ENCODE measurements around the gene BRMS1.

Gene BRMS1

DNA sequence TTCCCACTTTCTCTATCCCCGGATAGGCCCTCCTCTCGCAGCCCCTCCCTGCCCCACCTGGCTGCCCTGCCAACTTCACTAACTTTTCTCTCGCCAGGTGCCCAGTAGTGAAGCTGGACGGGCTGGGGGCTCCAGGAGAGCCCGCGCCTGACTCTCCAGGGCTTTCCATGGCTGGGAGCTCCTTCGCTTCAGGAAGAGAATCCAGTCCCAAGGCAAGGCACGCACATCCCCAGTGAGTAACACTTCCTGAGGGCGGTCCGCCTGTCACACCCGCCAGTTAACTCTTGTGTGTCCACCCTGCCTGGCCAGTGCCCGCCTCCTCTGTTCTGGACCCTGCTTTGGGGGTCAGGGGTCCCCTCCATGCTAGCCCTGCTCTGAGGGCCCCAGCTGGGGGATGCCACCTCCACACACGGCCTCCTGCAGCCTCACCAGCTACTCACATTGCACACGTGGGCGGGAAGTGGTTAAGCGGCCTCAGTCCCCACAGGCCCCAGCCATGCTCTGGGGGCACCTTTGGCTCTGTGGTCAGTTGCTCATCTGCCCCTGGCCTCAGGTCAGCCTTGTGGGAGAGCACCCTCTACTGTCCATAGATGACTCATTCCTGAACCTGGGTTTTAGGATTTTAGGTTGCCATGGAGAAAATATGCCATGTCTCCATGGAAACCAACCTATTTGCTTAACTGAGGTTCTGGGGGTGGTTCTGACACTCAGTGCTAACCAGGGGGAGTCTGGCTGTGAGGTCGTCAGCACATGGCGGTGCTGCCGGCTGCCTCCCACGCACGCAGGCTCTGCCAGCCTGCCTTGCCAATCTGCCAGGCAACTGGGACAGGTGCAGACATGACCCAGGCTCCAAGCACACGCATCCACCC, 8.4 kb downstream of the BRMS1 start, which contains the start of gene RIN1:
TSS of gene RIN1 (minus strand) at position 201 of the 869 bp plus-strand sequence. CDS start at position 169, 32 bp downstream.
- peak; percentile 54 for DNase-seq

DNA sequence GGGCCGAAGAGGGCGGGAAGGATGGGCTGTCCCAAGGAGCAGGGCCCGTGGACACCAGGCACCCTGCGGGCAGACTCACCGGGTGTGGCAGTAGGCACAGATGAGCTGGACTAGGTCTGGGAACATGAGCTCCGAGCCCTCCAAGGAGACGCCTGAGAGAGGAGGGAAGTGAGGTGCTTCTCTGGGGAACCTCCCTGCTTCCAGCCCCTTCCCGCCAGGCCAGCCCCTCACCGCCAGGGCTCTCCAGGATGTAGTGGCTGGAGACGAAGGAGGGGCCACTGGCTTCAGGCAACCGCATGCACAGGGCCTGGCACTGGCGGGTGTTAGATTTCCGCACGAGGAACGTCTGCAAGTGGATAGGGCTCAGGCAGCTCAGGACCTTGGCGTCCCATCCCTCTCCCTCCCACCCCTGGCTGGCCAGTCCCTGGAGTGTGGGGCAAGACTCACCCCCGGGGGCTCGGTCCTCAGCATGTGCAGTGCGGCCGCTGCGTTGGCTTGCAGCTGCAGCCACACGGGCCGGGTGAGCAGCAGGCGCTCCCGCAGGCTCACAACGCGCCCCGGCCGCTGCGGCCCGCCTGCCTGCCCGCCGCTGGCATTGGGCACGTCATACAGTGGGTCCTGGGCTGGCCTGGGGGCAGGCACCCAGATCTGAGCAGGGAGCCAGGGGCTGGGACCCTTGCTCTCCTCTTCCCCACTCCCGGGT, 9.2 kb downstream of the BRMS1 start:
- no peak for DNase-seq

DNA sequence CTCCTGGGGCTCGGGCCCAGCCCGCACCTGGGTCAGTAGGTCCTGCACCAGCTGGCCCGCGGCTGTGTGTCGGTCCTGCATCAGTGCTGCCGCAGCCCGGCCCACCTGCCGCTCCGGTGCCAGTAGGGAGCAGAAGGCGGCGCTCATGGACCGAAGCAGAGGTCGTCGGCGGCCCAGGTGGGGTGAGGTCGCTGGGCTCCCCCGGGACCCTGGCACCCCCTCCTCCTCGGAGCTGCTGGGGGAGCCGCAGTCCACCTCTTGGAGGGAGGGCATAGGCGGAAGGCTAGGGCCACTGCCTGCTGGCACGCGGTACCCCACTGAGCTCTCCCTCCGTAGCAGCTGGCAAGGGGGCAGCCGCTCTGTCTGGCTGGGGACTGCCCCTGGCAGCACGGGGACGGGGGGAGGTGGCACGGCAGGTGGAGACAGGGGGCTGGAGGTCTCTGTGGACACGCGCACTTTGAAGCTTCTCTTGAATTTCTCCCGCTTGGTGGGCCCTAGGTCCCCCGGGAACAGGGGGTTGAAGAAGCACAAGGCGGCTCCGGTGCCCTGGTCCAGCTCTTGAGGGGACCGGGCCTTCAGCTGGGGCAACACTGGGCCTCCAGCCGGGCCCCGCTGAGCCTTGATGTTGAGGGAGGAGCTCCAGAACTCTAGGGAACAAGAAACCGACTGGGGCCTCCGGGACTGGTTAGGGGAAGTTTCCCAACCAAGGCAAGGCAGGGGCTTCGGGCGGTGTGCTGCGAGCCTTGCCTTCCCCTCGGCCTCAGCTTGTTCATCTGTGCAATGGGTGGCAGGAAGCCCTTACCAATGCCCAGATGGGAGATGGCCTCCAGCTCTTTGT, 10.1 kb downstream of the BRMS1 start:
- no peak for DNase-seq

DNA sequence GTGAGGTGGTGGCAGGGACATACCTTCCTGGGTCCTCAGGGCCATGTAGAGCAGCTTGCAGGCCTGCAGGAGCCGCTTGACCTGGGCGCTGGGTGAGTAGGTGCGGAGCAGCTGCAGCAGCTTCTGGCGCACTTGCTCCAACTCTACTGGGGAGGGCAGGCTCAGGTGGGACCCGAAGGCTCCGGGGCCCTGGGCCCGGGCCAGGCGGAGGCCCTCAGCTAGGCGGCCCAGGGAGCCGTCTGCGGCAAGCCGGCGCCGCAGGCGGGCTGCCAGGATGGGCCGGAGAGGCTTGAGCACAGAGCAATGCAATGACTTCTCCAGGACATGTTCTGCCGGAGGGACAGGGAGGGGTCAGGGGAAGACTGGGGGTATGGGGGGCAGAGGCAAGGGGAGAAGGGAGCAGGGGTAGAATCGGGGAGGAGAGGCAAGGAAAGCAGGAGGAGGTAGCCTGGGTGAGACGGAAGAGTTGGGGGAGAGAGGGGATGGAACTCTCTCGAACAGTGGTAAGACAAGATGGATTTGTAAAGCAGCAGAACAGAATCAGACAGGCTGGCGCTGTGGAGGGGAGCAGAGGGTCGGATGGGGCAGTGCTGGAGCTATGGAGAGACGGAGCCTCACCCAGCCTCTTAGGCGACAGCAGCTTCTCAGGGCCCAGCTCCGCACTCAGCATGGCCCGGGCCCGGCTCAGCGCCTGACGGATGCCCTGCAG, 10.9 kb downstream of the BRMS1 start:
- DNase-seq, result no peak

DNA sequence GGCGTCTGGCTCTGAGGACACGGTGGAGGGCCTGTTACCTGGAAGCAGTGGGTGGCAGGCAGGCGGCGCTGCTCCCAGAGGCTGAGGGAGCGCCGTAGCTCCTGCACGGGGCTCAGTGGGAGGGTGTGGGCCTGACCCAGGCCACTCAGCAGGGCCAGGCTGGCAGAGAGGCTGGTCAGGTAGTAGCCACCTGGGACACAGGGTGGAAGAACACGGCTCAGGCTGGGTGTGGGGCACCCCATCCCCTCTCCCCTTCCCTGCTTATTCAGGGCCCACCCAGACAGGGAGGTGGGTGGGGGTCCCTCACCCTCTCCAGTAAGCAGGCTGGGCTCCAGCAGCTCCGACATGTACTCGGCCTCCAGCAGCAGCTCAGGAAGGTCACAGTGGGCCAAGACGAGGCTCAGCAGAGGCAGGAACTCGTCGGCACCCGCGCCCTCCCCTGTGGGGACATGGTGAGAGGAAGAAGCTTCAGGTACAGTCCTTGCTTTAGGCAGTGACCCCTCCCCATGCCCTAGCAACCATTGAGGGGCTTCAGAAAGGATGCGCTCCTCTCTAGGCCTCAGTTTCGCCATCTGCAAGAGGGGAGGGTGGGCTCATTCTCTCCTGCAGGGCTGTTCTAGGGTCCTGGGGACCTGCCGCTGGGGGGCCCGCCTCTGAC, 11.6 kb downstream of the BRMS1 start:
- DNase-seq, result no peak

DNA sequence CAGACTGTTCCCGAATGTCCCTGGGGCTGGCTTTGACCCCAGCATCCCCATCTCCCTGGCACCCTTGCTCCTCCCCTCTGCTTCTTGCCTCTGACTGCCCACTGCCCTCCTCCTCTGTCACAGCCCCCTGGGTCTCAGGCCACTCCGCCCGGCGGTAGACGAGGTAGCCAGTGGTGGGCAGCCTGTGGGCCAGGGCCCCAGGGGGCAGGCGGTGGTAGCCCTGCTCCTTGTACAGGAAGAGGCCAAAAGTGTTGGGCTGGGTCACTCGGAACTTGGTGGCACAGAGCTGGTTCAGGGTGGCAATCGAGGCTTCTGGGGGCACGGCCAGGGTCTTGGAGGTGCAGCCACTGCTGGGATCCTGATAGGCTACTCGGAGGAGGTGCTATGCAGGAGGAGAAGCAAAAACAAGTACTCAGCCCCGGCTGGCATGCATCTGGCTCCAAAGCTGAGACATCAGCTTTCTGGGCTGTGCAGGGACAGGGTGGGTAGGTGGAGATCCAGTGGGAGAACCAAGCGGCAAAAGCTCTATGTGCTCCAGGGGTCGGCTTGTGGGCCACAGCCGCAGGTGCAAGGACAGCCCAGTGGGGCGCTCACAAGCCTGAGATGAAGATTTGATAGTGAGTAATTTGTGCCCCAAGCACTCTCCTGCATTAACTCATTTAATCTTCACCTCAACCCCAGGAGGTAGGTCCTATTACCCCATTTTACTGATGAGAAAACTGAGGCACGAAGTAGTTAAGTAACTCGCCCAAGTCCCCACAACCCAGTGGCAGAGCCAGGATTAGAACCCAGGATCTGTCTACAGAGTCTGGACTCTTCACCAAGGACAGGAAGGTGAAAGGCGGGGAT, 12.3 kb downstream of the BRMS1 start:
- DNase-seq, result no peak

DNA sequence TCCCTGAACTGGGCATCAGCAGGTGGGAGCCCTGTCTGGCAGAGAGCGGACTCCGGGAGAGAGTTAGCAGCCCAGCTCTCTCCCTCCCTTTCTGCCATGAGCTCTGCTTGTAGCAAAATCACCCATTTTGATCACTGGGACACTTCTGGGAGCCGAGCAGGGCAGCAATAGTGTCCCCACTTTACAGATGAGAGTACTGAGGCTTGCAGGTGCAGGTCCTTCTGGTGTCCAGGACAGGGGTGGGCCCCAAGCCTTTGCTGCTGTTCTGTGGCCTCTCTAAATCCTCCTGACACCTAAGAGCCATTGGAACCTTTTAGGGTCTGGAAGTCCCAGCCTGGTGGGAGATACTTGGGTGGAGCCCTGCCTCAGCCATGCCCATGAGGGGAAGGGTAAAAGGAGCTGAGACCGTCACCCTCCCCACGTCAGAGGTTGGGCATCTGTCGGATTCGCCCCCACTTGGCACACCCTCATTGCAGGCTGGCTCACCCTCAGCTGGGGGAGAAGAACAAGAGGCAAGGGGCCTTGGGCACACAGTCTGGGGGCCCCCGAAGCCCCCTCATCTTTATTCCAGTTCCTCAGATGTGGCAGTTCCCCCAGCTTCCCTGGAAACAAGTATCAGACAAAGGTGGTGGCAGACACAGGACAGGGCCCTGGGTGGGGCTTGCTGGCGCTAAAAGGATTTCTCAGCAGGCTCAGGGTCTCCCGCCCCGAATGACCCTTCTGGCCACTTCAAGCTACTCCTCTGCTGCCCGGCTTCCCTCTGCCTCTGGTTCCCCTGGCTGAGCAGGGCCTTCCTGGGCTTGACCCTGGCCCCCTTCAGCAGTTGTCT, 13.1 kb downstream of the BRMS1 start:
- DNase-seq, result no peak

DNA sequence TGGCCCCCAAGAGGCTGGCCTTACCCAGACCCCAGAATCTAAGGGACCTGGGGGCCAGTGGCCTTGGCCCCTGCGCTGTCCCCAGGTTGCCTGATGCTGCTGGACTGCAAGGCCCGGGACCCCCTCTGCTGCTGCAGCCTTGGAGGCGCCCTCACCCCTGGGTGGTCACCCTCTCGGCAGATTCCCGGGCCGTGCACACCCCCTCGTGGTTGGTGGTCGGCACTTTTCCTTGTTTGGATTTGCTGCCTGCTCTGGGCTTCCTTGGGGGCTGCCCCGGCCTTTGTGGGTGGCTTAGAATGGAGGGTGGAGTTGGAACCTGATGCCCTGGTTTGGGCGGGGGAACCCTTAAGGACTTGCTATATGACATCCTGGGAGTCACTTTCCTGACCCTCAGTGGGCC, 14.0 kb downstream of the BRMS1 start:
- no peak for DNase-seq

DNA sequence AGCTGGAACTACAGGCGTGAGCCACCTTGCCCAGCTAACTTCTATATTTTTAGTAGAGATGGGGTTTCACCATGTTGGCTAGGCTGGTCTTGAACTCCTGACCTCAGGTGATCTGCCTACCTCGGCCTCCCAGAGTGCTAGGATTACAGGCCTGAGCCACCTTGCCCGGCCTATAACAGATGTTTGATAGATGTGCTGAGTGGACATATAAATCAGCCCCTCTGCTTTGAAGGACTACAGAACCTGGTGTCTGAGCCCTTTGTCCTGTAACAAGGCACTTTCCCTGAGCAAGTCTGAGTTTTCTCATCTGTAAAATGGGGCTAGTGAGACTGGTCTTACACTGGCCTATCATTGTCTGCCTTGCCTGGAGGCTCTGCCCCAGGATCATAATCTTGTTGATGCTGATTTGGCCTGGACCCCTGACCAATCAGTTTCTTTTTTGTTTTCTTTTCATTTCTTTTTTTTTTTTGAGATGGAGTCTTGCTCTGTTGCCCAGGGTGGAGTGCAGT, 15.7 kb downstream of the BRMS1 start:
- DNase-seq, result no peak

DNA sequence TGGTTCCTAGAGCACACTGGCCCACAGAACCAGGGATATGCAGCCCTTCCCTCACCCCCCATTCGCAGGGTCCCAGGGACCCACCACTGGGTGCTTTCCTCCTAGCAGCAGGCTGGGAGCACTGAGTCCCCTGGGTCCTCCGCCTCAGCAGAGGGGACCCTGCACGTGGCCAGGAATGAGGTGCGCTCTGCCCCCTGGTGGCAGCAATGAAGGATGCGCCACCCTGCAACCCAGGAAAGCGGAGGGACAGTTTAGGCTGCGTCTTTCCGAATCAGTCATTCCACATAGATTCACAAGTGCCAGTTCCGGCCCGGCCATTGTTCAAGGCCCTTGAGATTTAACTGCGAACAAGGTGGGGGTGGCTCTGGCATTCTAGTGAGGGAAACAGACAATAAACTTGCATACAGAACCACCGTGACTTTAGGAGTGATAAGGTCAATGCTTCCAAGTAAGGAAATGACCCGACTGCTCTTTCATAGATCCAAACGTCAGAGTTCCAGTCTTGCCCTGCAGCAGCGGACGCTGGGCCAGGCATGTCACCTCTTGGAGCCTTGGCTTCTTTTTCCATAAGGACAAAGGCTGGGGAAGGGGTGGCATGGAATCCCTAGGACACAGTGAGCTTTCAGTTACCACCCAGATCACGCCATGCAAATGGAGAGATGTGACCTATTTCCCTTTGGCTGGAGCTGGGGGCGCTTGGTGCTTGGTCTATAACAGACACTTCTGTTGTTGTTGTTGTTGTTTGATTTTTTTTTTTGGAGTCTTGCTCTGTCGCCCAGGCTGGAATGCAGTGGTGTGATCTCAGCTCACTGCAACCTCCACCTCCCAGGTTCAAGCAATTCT, 16.4 kb downstream of the BRMS1 start:
- peak; percentile 85 for DNase-seq

DNA sequence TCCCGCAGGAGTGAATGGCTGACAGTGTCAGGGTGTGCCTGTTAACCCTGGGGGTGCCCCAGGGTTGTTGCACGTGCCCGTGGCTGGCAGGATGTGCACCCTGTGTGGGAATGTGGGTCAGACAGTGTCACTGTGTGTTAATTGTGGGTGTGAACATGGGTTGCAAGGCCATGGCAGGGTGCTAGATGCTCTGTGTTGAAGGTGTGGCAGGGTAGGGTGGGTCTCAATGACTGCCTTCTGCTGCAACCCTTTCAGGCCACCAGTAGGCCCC, 16.9 kb downstream of the BRMS1 start:
- peak; percentile 69 for DNase-seq

DNA sequence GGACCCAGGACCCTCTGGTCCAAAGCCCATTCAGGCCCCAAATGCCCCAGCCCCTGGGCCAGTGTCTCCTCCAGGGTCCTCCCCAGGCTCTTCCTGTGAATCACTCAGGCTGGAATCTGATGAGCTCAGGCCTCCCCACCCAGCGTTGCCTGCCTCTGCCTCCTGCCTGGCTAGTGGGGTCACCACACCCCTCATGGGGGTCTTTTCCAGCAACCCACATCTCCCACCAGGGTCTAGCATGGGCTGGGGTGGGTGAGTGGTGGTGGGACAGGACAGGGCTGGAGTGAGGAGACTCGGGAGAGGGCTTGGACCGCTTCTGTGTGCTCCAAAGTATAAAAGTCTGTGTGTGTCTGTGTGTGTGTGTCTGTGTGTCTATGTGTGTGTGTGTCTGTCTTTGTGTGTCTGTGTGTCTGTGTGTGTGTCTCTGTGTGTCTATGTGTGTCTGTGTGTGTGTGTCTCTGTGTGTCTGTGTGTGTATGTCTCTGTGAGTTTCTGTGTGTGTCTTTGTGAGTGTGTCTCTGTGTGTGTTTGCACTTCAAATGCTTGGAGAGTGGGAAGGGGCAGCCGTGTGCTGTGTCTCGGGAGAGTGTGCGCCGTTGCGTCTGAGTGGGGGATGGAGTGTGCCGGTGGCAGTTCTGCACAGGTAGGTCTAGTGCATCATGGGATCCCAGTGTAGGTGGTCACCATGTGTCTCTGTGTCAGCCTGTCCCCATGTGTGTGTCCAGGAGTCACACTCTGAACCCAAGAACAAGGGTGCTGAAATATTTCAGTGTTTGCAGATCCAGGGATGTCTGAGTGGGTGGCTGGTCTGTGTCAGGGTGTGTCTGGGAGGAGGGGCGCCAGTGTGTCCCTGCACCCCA, 17.5 kb downstream of the BRMS1 start:
- DNase-seq, result no peak

DNA sequence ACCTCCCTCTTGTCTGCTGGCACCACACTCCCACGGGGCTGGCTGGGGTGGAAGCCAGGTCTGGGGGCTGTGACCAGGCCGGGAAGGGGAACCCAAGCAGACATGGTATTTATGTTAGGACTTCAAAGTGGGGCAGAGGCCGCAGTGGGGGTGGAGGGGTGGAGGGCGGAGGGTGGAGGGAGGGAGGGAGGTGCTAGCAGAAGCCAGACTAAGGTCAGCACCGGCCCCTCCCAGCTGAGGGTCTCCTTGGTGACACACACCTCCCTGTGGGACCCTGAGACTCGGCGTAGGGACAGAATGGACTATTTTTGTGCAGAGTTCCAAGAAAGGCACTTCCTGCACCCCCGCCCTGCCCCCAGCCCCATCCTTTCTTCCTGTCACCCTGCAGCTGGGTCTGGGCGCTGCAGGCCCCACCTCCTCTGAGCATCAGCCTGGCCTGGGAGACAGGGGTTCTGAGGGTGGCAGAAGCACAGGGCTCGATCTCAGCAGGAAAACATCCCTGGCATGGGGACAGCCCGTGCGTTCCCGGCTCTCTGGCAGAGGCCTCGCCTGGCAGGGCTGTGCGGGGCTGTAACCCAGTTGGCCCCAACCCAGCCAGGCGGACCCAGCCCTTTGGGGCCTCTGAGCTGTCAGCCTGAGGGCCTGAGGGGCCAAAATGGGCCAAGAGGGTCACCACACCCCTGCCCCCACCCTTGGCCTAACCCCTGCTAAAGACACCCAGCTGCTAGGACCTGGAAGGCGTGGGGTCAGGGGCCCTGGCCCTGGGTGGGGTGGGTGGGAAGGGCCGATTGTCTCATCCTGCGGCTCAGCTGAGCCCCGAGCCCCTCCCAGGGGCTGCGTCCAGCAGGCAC, 18.4 kb downstream of the BRMS1 start:
- DNase-seq, result peak; percentile 36

DNA sequence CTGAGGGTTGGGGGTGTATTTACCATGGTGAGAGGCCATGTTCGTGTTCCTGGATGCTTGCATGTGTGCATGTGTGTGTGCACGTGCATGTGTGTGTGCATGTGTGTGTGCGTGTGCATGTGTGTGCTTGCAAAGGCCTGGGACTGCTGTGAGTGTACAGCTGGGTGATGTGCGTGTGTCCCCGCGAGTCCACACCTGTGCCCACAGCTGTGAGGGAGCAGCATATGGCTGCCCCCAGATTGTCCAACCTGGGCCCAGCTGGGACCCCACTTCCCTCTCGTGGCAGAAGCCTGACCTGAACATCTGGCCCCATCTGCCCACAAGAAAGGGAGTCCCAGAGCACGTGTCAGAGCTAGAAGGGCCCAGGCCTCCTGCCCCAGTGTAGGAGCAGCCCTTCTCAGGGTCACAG, 19.6 kb downstream of the BRMS1 start:
- DNase-seq, result no peak

DNA sequence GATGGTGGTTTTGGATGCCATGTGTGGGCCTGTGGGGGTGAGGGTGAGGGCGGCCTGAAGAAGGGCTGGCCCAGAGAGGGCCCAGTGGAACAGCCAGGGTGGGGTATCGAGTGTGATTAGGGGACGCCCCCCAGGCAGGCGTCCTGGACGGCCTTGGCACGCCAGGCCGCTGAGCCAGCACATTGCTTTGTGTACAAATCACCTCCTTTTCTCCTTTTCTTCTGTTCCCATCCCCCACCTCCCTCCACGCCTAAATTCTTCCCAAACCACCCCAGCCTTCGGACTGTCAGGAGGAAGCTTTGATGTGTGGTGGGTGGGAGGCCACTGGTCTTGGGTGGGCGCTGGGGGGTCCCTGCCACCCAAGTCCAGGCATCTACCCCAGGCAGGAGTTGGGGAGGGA, 20.2 kb downstream of the BRMS1 start:
- no peak for DNase-seq

DNA sequence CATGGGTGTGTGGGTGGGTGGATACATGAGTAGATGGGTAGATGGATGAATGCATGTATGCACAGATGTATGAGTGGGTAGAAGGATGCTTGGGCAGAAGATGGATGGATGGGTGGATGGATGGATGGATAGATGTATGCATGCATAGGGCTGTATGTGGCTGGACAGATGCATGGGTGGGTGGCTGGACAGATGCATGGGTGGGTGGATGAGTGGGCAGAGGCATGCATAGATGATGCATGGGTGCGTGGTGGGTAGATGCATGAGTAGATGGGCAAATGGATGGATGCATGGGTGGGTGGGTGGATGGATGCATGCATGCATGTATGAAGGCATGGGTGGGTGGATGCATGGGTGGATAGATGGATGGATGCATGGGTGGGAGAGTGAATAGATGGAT, 21.2 kb downstream of the BRMS1 start:
- no peak for DNase-seq

DNA sequence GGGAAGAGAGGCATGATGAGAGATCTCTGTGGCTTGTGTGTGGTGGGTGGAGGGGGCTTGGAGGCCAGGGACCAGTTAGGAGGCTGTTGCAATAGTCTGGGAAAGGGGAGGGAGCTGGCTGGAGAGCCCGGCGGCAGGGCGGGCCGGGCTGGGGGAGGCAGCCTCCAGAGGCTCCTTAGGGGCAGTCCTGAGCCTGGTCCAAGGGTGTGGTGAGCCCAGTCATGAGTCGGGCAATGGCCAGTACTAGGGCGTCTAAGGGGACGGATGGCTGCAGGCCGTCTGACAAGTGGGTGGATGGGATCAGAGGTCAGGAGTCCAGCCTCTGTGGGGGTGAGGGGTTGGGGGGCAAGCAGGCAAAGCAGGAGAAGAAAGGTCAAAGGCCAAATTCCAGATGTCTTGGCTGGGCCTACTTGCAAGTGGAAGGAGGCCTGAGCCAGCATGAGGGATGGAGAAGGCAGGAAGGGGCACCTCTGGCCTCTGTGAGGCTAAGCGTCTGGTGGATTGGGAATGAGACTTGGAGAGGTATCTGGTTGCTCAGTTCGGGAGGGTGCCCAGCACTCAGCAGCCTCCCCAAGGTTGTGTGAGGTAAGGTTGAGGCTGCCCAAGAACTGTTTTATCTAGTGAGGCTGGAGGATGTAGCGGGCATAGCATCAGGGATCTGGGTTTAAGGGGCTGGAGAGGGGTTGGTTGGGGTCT, 22.0 kb downstream of the BRMS1 start:
- DNase-seq, result no peak
